GM12873 (cell line): Measurements from ENCODE around the gene KIF21B.

Experiments used
- CTCF ChIP-seq: IDR thresholded peaks from 2 replicates; pipeline ENCODE4 v1.5.1; 2012; ENCODE audit warnings: low read depth, mild to moderate bottlenecking, moderate library complexity, low read length, control low read depth; ENCODE audit not compliant: insufficient read depth; ENCODE audit errors: missing control alignments

The KIF21B gene

GRCh38 chr1:201063145-201063544 lies 39.6 kb upstream of the KIF21B start:
- no peak for TF ChIP-seq CTCF

- no peak for TF ChIP-seq CTCF
These were observed 39.1 kb upstream of the KIF21B start for GRCh38 chr1:201062511-201063091.

- no peak for TF ChIP-seq CTCF
These were observed 38.4 kb upstream of the KIF21B start for GRCh38 chr1:201061886-201062285.

- TF ChIP-seq CTCF: no peak
These were observed 37.5 kb upstream of the KIF21B start for GRCh38 chr1:201061049-201061448.

- no peak for TF ChIP-seq CTCF
These were observed 37.1 kb upstream of the KIF21B start for GRCh38 chr1:201060586-201060985.

GRCh38 chr1:201059871-201060555 lies 36.5 kb upstream of the KIF21B start:
- no peak for TF ChIP-seq CTCF

GRCh38 chr1:201059401-201059800 lies 35.9 kb upstream of the KIF21B start:
- no peak for TF ChIP-seq CTCF
